Fibroblast of the aortic adventitia (primary cell): ENCODE data around the gene SEC14L2. TPM values are rescaled to one million over a fixed set of nuclear protein-coding genes. Genes with fewer than 3 reads are reported as not detected.

Experiments used
- DNase-seq: peaks from one replicate; pipeline ENCODE4 v3.0.0-alpha.2; 2010; ENCODE audit warnings: low read depth
- H3K4me3 ChIP-seq: 2 replicates; pipeline ENCODE4 v1.5.1; 2011; ENCODE audit warnings: low read depth, mild to moderate bottlenecking, control low read depth, low read length, moderate library complexity
- CTCF ChIP-seq: IDR thresholded peaks from 2 replicates; pipeline ENCODE4 v1.5.1; 2011; ENCODE audit warnings: mild to moderate bottlenecking, low read length, control low read depth, inconsistent platforms; ENCODE audit not compliant: insufficient read depth
- total RNA-seq: library from RNA; depleted of rRNA; stranded (reverse); fragments of >200 nt; gene quantifications from 2 replicates; pipeline ENCODE4 v1.2.3, GENCODE V29; 2012; ENCODE audit warnings: low replicate concordance

SEC14L2 gene
- total RNA-seq, 1 donor = 14.8 TPM

GRCh38 chr22:30365891-30366290, 30.9 kb upstream of the SEC14L2 start:
- no peak for DNase-seq
- no peak for TF ChIP-seq CTCF

GRCh38 chr22:30368420-30368819, 28.4 kb upstream of the SEC14L2 start:
- no peak for DNase-seq
- TF ChIP-seq CTCF = no peak
- H3K4me3 ChIP-seq = no peak overlapping the region

More at GRCh38 chr22:30365891-30366290, 30.9 kb upstream of the SEC14L2 start:
- no peak overlapping the region for H3K4me3 ChIP-seq

- H3K4me3 ChIP-seq = no peak overlapping the region
- no peak for DNase-seq
- no peak for TF ChIP-seq CTCF
Observed at GRCh38 chr22:30370641-30371230, 26.1 kb upstream of the SEC14L2 start.

GRCh38 chr22:30371321-30371720, 25.5 kb upstream of the SEC14L2 start:
- TF ChIP-seq CTCF = no peak
- DNase-seq = no peak
- no peak overlapping the region for H3K4me3 ChIP-seq

- no peak for DNase-seq
- no peak overlapping the region for H3K4me3 ChIP-seq
- no peak for TF ChIP-seq CTCF
Observed at GRCh38 chr22:30371981-30372380, 24.8 kb upstream of the SEC14L2 start.

- H3K4me3 ChIP-seq = no peak overlapping the region
- no peak for DNase-seq
- TF ChIP-seq CTCF = no peak
Observed at GRCh38 chr22:30372915-30373314, 23.9 kb upstream of the SEC14L2 start.
